ENCODE results near the gene FNIP2.
"Not testable (repeated sequence)": the region's sequence is repeated elsewhere in the genome, so short reads cannot be mapped to it uniquely, and the experiment has no call there.

GRCh38 chr4:158896577-158897238 is 127.9 kb downstream of the FNIP2 start:
- TF ChIP-seq POLR2AphosphoS5 (IDR thresholded peaks at IDR 0.05); CTCF (IDR thresholded peaks at IDR 0.05; ENCODE audit: poor library complexity, severe bottlenecking); RAD21 (conservative IDR thresholded peaks at IDR 0.05); TAF1 (IDR thresholded peaks at IDR 0.05; ENCODE audit: low read depth); EP300 (conservative IDR thresholded peaks at IDR 0.05; ENCODE audit: poor library complexity, severe bottlenecking); EZH2 (IDR thresholded peaks at IDR 0.05; ENCODE audit: borderline replicate concordance, insufficient read depth, low read length, poor library complexity, severe bottlenecking); REST (IDR thresholded peaks at IDR 0.05; ENCODE audit: borderline replicate concordance); MXI1 (conservative IDR thresholded peaks at IDR 0.05; ENCODE audit: poor library complexity, severe bottlenecking): not testable (repeated sequence)

Measured in neural cell (in vitro differentiated cells).